HG03159 (cell line): Measurements from ENCODE around the gene RWDD3.

Source experiments
- ATAC-seq: cut with Tn5 transposase; IDR thresholded peaks from one replicate; pipeline ENCODE4 v1.9.1; 2021; ENCODE audit warnings: mild to moderate bottlenecking, moderate library complexity; ENCODE audit not compliant: unreplicated experiment

Gene RWDD3

DNA sequence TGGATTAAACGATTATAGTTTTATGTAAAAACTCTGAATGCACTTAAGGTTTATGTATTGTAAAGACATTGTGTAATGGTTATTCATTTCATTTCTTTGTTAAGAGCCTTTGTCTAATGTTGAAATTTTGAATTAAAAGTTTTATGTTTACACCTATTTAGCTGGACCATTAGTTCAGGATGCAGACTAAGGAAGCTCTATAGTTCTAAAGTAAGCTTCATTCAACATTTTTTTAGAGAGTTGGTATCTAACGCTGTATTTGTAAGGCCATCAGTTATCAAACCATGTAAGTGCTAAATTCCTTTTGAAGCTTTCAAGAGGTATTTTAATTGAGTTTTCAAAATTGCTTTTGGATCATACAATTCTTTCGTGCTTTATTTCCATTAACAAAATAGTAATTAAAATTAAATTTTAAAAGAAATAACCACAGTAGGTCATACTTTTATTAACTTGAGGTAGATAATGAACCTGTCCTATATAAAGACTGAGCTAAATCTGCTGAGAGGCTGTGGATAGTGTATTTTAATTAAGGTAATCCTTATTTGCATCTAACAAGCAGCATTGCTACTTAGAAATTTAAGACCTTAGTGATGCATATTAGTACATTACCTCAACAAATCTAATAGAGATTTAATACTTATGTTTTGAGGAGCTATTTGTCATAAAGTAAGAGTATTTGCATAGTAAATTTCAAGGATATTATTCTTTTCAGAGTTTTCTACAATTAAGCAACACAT, 47.9 kb downstream of the RWDD3 start:
- no peak for ATAC-seq

DNA sequence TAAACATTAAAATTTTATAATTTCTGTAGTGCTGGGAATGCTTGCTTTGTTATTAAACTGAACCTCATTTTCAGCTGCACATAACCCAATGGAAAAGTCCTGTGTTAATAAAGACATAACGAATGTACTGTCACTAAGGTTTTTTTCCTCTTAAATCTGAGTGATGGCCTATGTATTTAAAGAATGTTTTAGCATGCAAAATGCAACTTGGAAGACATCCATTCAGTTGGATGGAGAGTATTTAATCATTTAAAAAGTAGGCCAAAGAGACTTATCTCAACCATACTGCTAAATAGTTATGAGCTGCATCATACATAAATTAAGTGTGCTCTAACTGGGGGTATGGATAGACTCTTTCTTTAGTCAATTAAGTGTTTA, 48.5 kb downstream of the RWDD3 start:
- no peak for ATAC-seq

DNA sequence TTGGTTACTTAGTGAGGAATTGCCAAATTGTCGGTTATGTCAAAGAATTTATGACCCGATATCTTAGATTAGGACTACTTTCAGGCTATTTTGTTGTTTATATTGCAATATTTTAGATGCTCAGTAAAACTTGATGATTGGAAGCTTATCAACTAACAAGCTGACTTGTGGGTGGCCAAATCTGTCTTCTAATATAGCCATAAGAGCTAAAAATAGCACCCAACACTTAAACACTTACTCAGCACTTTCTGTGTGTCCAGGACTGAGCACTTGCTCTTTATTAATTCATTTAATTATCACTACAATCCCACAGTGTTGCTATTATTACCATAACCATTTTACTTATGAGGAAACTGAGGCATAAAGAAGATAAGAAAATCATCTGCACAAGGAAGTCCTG, 50.4 kb downstream of the RWDD3 start:
- no peak for ATAC-seq

DNA sequence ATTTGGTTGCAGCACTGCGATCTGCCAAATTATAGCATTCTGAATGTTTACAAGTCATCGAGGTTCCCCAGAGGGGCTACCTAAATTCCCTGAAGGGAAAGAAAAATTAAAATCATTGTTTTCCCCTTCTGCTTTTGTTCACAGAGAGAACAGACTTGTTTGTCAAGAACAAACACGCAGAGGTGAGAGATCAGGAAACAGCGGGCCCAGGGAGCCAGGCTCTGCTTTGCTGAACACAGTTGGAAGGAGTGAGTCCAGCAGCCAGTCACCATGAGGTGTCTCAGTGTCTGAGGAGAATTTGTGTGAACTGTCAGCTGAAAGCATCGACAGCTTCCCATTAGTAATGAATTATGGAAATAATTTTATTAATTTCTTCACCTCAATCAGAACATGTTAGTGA, 52.5 kb downstream of the RWDD3 start:
- ATAC-seq = no peak

DNA sequence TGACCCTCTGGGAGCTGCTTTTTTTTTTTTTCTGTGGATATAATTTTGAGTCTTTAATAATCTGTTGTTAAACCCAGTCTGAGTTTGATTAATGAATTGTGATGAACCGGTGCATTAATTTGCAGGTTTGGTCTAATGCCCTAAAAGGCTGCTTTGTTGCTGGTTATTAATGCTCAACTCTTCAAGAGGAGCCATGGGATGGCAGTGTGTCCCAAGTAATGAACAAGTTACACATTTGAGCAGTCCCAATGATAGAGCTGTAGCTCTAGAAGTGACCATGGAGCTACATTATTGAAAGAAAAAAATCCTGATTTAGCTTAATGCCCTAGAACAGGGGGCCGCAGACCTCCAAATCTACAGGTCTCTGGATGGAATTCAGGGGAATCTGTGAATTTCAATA, 53.1 kb downstream of the RWDD3 start:
- no peak for ATAC-seq

DNA sequence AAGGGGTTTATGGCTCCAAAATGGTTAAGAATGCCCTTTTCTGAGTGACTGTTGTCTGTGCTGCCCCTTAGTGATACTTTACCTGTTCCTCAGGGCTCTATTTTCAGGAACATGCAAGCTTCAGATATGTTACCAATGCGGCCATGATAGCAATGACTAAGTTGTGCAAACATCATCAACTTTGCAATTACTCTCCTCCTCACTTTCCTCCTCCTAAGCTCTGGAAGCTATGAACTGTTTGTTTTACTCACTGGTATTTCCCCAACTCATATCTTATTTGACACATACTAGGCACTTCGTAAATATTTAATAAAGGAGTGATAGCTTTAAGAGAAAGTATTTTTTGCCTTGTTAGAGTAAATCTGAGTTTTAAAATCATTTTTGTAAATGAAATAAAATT, 53.8 kb downstream of the RWDD3 start:
- ATAC-seq = no peak
